22Rv1 (cell line): ENCODE measurements around the gene SVOPL.

Experiments
- ZFX ChIP-seq: fragments of 450-650 bp; IDR thresholded peaks from 2 replicates; pipeline ENCODE4 v1.6.1; 2017; ENCODE audit warnings: antibody characterized with exemption, borderline replicate concordance
- TF ChIP-seq, protein P1 (sequence below): fragments of 450-650 bp; IDR thresholded peaks from 2 replicates; pipeline ENCODE4 v1.5.1; 2017; ENCODE audit warnings: mild to moderate bottlenecking

DNA sequence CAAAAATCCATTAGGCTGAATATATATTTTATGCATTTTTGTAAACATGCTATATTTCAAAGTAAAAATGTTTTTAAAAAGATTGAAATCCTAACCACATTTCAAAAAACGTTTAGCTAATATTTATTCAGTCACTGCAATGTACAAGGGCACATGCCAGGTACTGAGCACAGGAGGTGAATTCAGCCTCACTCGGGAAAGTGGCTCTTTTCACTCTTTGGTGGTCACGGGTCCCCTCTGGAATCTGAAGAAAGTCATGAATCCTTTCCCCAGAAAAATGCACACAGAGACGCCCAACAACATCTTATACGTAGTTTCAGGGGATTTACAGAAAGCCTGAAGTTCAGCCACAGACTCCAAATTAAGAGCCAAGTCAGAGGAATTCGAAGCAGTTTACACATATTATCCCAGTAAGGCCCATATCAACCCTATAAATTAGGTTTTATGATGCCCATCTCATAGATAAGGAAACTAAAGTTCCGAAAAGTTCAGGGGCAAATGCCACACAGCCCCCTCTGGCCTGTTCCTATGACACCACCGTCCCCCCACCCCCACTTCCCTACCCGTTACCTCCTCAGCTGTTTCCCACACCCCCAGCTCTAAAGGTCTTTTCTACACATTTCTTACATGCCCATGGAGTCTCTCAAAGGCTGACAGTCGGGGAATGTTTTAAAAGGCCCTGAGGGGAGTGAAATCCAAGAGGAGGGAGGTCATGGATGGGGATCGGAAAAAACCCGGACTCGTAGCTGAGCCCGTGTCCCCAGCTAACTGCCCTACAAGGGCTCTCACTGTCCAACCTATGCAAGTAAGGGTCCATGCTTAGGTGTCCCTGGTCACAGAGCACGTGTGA lies 9.6 kb upstream of the SVOPL start:
- TF ChIP-seq, protein P1, sequence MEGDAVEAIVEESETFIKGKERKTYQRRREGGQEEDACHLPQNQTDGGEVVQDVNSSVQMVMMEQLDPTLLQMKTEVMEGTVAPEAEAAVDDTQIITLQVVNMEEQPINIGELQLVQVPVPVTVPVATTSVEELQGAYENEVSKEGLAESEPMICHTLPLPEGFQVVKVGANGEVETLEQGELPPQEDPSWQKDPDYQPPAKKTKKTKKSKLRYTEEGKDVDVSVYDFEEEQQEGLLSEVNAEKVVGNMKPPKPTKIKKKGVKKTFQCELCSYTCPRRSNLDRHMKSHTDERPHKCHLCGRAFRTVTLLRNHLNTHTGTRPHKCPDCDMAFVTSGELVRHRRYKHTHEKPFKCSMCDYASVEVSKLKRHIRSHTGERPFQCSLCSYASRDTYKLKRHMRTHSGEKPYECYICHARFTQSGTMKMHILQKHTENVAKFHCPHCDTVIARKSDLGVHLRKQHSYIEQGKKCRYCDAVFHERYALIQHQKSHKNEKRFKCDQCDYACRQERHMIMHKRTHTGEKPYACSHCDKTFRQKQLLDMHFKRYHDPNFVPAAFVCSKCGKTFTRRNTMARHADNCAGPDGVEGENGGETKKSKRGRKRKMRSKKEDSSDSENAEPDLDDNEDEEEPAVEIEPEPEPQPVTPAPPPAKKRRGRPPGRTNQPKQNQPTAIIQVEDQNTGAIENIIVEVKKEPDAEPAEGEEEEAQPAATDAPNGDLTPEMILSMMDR = no peak
- no peak for TF ChIP-seq ZFX
